Ovary (tissue), 9 donors: ENCODE data around the gene DNAH17. TPM values are rescaled to one million over a fixed set of nuclear protein-coding genes. Genes with fewer than 3 reads are reported as not detected.

Source experiments
- DNase-seq, 5 donors: peaks; one replicate each; pipeline ENCODE4 v3.0.0-alpha.2; 2019 to 2020
- H3K27ac ChIP-seq, 2 donors: fragments of 200-600 bp; one replicate each; pipeline versions ENCODE4 v1.5.1 to v1.8.0; 2019 to 2022
- H3K27me3 ChIP-seq: fragments of 200-600 bp; one replicate; pipeline ENCODE4 v1.8.0; 2022
- H3K36me3 ChIP-seq: fragments of 200-600 bp; sonication (generic); one replicate; pipeline ENCODE4 v1.5.1; 2019
- H3K4me1 ChIP-seq: one replicate; pipeline ENCODE4 v1.8.1; 2013; ENCODE audit warnings: mild to moderate bottlenecking, moderate library complexity; ENCODE audit not compliant: insufficient read depth
- H3K4me3 ChIP-seq: fragments of 200-600 bp; sonication (generic); one replicate; pipeline ENCODE4 v1.5.1; 2017
- H3K9me3 ChIP-seq, 2 donors: fragments of 200-600 bp in 1 of 2; sonication (generic) in 1 of 2; one replicate each; pipeline versions ENCODE4 v1.5.1 to v1.8.1; 2013 to 2019; ENCODE audit warnings: mild to moderate bottlenecking in 1 of 2, moderate library complexity in 1 of 2
- CTCF ChIP-seq, 3 donors: fragments of 450-650 bp in 2 of 3; fragments of 200-600 bp in 1 of 3; IDR thresholded peaks; one replicate each; pipeline versions ENCODE4 v1.5.1 to v1.8.0; 2016 to 2022; ENCODE audit warnings: antibody characterized with exemption in 3 of 3, mild to moderate bottlenecking in 1 of 3
- EP300 ChIP-seq: sonication (generic); formaldehyde crosslinking; IDR thresholded peaks from one replicate; pipeline ENCODE4 v1.6.1; 2017; ENCODE audit warnings: antibody characterized with exemption
- POLR2A ChIP-seq: fragments of 450-650 bp; IDR thresholded peaks from one replicate; pipeline ENCODE4 v1.6.1; 2017; ENCODE audit warnings: antibody characterized with exemption, mild to moderate bottlenecking, moderate library complexity
- WGBS, 3 donors: extraction: QIAGEN DNeasy Blood & Tissue Kit in 1 of 3; methylation state at CpG; one replicate each; pipeline versions ENCODE4 v1.1.5 to v1.1.7; 2013 to 2017; 5-methylcytosine and 5-hydroxymethylcytosine counted together
- intact Hi-C, 4 donors: fragments of 100-400 bp; cut with DNase I; formaldehyde crosslinking; loops; one replicate each; pipeline versions ENCODE4 v1.11.0 to v1.15.1; 2022 to 2023
- polyA plus RNA-seq, 2 donors: library from polyadenylated mRNA; stranded (reverse); fragments of 200-250 nt in 1 of 2; fragments of 350-450 nt in 1 of 2; fragmentation: Illumina TruSeq in 1 of 2; extraction: RNeasy Lipid Tissue Mini Kit (QIAGEN cat#74804) in 1 of 2; gene quantifications; one replicate each; pipeline ENCODE4 v1.2.3, GENCODE V29; 2013 to 2014
- total RNA-seq, 7 donors: library from RNA; depleted of rRNA in 2 of 7; stranded (reverse); fragments of >200 nt in 2 of 7; fragmentation: NEBNext Ultra II Directional in 3 of 7; extraction: Animal tissue kit (Norgen Biotek cat#: 25700) in 3 of 7; gene quantifications; one replicate each; pipeline versions ENCODE4 v1.1.0 to v1.2.4, GENCODE V29; 2016 to 2023
- donor health status: DM: no; HTN: no; CAD: no; lungs with moderate emphysema.
- donor health status: DM: no; HTN: no; CAD: no.
- donor health status: Bipolar disorder and iron deficiency.
- donor health status: DM: yes; HTN: yes; CAD: no.
- donor health status: DM: no; HTN: no; CAD: no.
- donor health status: DM: yes; HTN: yes; CAD: no.

Gene DNAH17
- total and polyA plus RNA-seq, 9 donors: 0.07 to 0.25 (median 0.12) TPM; not detected in 6

DNA sequence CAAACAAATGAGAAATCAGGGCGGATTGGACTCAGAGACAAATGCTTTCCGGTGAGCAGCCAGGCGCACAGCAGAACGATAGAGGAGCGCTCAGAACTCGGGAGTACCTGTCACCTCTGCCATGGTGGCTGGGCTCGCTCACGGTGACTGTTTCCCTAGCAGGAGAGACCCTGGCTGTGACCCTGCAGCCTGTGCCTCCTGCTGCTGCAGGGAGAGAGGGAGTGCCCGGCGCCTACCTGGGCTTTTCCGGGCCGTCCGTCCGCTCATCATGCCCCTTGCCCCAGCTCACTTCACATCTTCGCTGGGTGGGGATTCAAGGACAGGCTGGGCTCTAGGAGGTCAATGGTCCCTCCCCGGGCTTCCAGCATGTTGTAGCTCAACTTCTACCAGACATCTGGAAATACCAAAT, 14.1 kb upstream of the DNAH17 start:
- no peak for TF ChIP-seq CTCF (IDR thresholded peaks at IDR 0.05)
- TF ChIP-seq EP300: no peak
- TF ChIP-seq POLR2A: no peak
- no peaks in the 10 kb centered on the region for H3K9me3 ChIP-seq
- 62 to 76% (median 73%) methylated on average over 16 of the region's 16 CpGs for WGBS, 3 donors
- H3K27me3 ChIP-seq: no peaks in the 10 kb centered on the region
- H3K27ac ChIP-seq: no peak overlapping the region
- intact Hi-C loops: no loop called here
- H3K4me1 ChIP-seq: no peaks in the 10 kb centered on the region
- DNase-seq: no peak
- no peaks in the 10 kb centered on the region for H3K36me3 ChIP-seq
- H3K4me3 ChIP-seq: no peak overlapping the region

GRCh38 chr17:78589885-78590284, 12.7 kb upstream of the DNAH17 start:
- DNase-seq: no peak

GRCh38 chr17:78589031-78589675, 12.0 kb upstream of the DNAH17 start:
- no peak overlapping the region for H3K27ac ChIP-seq
- intact Hi-C loops: no loop called here
- no peaks in the 10 kb centered on the region for H3K36me3 ChIP-seq
- no peaks in the 10 kb centered on the region for H3K27me3 ChIP-seq
- H3K4me1 ChIP-seq: no peaks in the 10 kb centered on the region
- no peak for DNase-seq
- TF ChIP-seq CTCF (IDR thresholded peaks at IDR 0.05) (no peak), POLR2A (no peak), EP300 (no peak)
- H3K4me3 ChIP-seq: no peak overlapping the region
- 90 to 94% (median 92%) methylated on average over 18 of the region's 18 CpGs for WGBS, 3 donors
- no peaks in the 10 kb centered on the region for H3K9me3 ChIP-seq

More at GRCh38 chr17:78589885-78590284, 12.7 kb upstream of the DNAH17 start:
- no peaks in the 10 kb centered on the region for H3K4me1 ChIP-seq
- H3K27ac ChIP-seq: no peak overlapping the region
- H3K27me3 ChIP-seq: no peaks in the 10 kb centered on the region
- no peaks in the 10 kb centered on the region for H3K9me3 ChIP-seq
- WGBS, 3 donors: 88 to 89% (median 88%) methylated on average over 13 of the region's 13 CpGs
- TF ChIP-seq EP300: no peak
- no peak for TF ChIP-seq CTCF (IDR thresholded peaks at IDR 0.05)
- TF ChIP-seq POLR2A: no peak
- no peak overlapping the region for H3K4me3 ChIP-seq
- intact Hi-C loops: no loop called here
- no peaks in the 10 kb centered on the region for H3K36me3 ChIP-seq

DNA sequence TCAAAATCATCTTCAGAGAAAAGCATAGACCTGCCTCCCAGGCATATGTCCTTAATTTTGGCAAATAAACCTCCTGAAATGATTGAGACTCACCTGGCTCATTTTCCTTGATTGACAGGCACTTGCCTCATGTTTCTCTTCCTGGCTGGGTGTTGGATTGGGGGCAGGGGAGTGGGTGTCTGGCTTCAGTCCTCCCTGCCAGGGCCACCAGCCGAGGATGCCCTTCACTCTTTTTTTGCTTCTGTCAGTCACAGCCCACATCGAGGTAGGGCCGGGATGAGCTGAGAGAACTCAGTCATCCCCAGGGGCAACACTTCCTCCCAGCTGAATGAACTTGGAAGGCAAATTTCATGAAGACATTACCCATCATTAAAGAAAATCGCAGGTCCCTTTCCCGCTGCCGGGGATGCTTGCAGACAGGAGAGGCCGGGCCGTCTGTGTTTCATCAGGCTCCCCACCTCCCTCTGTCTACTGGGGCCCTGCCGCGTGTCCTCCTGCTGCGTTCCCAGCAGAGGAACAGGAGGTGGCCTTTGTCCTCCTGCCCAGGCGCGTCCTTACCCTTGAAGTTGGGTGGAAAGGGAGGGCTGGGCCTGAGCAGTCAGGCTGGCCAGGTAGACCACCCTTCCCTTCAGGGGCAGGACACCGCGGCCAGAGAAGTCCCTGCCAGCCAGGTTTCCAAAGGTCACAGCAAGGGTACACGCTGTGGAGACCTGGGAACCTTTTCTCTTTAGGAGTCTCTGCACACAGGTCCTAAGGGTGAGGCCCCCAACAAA, 11.2 kb upstream of the DNAH17 start:
- no peak for DNase-seq
- H3K36me3 ChIP-seq: no peaks in the 10 kb centered on the region
- intact Hi-C loops: no loop called here
- H3K9me3 ChIP-seq: no peaks in the 10 kb centered on the region
- WGBS, 3 donors: 70 to 82% (median 73%) methylated on average over 16 of the region's 16 CpGs
- H3K4me3 ChIP-seq: no peak overlapping the region
- TF ChIP-seq POLR2A (no peak), CTCF (IDR thresholded peaks at IDR 0.05) (no peak), EP300 (no peak)
- H3K27me3 ChIP-seq: no peaks in the 10 kb centered on the region
- H3K4me1 ChIP-seq: no peaks in the 10 kb centered on the region
- H3K27ac ChIP-seq: no peak overlapping the region
